ENCODE results near the gene PCYT2.

Gene PCYT2

DNA sequence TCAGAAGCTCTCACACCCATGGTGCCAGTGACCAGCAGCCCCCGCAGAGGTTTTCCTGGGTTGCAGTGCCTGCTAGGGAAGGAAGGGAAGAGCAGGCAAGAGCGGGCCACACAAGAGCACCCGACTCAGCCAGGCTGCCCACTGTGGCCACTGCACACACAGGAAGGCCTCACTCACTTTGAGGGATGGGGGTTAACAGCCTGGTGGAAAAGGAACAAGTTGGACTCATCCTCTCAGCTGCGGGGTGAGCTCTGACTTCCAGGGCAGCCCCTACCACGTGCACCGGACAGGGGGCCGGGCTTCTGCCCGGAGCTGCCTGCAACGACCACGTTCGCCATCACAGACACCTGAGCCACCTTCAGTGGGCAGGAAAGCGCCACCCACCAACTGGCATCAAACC, 59.0 kb downstream of the PCYT2 start:
- no peak for DNase-seq (ENCODE audit: low spot score)
- peaks cover 8% of the 10 kb centered on the region for H3K4me1 Mint-ChIP-seq (ENCODE audit: low read depth)
- peaks cover 48% of the 10 kb centered on the region for H3K36me3 Mint-ChIP-seq (ENCODE audit: low read depth)
- H3K27ac Mint-ChIP-seq = no peak overlapping the region
- H3K9me3 Mint-ChIP-seq = no peaks in the 10 kb centered on the region
- H3K27me3 Mint-ChIP-seq (ENCODE audit: low read depth) = no peaks in the 10 kb centered on the region
- H3K4me3 Mint-ChIP-seq = no peak overlapping the region

DNA sequence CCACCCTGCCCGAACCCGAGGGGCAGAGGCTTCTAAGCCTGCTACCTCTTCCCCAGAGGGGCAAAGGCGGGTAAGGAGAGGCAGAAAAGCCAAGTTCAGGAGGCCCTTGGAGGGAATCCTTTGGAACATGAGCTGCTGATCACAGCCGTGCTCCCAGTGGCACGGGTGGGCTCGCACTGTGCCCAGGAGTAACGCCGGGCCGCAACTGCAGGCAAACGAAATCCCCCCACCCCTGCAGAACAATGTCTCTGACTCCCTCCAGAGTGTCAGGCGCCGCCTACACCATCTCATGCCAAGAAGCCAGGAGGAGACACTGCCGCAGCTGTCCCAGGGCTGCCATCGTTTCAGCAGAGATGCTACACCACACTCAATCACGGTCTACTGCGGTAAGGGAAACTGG, 59.8 kb downstream of the PCYT2 start:
- peaks cover 51% of the 10 kb centered on the region for H3K36me3 Mint-ChIP-seq (ENCODE audit: low read depth)
- peaks cover 8% of the 10 kb centered on the region for H3K4me1 Mint-ChIP-seq (ENCODE audit: low read depth)
- no peak overlapping the region for H3K27ac Mint-ChIP-seq
- H3K9me3 Mint-ChIP-seq = no peaks in the 10 kb centered on the region
- DNase-seq (ENCODE audit: low spot score) = no peak
- no peaks in the 10 kb centered on the region for H3K27me3 Mint-ChIP-seq (ENCODE audit: low read depth)
- H3K4me3 Mint-ChIP-seq = no peak overlapping the region

All from T-helper 2 cell treated with Interferon-gamma antibody and Interleukin-4, amounts not matched to agents 5 μg/mL and 100 μg/mL, for 36 hours (primary cell).